RPMI7951 (cell line): ENCODE data around the gene TP53I13. TPM values are rescaled to one million over a fixed set of nuclear protein-coding genes. Genes with fewer than 3 reads are reported as not detected.
A peak's percentile ranks its signal among the peaks of the same experiment; 100 is the strongest.

Experiments
- DNase-seq: peaks from one replicate; pipeline ENCODE4 v3.0.0-alpha.2; 2012; ENCODE audit warnings: low read depth
- total RNA-seq: library from RNA; depleted of rRNA; stranded (reverse); fragments of >200 nt; shearing (Covaris generic); gene quantifications from 2 replicates; pipeline ENCODE4 v1.2.3, GENCODE V29; 2014

The TP53I13 gene
- total RNA-seq, 1 experiment from 2014 or later = 29.3 TPM

DNA sequence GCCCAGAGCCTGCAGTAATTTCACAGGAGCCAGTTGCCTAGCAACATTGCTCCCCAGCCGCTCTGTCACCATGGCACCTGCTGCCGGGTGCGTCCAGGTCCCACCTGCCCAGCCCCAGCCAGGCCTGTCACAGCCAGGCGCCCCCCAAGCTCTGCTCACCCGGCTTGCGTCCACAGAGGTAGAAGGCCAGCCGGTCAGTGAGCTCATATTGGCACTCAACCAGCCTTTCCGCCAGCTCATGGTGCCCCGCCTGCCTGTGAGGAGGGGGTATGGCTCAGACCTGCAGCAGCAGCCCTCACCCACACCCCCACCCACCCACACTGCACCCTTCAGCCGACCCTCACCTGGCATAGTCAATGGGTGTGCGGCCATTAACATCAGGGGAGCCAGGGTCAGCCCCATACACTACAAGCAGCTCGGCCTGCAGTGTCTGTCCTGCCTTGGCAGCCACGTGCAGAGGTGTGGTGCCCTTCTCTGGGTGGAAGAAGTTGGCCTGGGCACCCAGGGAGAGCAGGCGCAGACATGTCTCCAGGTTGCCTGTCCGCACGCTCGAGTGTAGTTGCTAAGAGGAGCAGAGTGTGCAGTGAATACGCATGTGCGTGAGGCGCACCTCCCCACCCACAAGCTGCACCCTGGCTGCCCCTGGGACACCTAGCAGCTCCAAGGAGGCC is 13.2 kb downstream of the TP53I13 start:
- no peak for DNase-seq

DNA sequence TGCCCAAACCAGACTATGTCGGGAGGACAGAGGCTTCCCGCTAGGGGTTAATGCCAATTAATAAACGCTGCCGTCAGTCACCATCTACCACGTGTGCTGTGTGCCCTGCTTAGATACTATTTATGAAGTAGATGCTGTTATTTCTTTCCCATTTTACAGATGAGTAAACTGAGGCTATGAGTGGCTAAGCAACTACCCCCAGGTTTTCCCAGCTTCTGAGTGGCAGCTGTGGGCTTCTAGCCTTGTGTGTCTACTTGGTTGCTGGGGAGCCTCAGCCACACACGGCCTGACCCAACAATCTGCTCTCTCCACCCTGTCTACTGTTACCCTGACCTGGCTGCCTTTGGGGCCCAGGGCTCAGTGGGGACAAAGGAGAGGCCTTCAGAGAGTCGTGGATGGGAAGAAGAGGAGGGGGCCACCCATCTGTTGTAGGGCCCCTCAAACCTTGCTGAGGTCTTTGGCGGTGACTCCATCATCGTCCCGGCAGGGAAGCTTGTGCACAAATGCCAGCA is 13.8 kb downstream of the TP53I13 start:
- DNase-seq = no peak

DNA sequence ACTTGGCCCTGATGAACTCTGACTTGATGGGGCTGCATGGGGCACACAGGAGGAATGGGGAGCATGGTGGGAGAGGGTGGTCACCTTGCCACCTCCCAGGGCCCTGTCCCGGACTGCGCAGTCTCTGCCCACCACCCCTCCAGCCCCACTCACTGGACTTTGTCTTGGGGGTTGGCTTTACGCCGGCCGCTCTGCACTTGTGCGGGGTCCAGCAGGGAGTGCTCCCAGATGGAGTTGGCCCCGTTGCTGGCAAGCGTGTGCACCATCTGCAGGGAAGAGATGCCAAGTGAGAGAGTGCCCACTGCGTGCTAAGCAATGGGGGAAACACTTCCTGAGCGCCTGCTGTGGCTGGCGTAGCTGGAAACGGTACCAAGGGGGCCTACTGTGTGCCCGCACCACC is 14.3 kb downstream of the TP53I13 start:
- DNase-seq = no peak

DNA sequence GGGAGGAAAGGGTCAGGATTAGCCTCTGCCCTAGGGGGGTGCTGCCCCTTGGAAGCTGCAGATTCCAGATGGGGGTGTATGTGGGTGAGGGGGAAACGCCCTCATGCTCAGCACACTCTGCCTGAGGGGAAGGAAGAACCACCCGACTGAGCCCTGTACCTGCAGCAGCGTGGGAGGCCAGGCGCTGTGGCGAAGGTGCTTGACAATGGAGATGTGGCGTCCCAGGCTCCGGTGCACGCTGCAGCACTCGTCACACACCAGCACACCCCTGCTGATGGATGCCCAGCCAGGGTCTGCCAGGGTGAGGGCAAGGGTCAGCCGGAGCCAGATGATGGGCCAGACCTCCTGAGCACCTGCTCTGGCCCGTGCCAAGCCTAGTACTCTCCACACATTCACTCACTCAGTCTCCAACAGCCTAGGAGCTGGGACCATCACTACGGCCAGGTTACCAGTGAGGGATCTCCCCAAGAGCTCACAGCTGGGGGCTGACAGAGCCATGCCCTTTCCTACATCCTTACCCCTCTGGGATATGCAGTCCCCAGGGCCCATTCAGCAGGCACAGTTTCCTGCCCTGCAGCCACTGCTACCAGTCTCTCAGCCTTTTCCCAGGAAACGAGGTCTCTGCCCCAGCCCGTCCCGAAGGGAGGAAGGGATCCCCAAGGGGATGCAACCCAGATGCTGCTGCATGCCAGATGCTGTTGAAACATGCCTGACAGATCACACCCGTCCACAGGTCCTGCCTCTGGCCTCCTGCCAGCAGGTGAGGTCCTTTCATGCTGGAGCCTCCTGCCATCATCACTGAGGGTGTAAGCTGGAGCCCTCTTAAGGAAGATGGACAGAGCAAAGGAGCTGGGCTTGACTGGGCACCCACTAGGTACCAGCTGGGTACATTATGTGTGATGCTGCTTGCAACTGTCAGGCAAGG is 15.1 kb downstream of the TP53I13 start:
- no peak for DNase-seq

DNA sequence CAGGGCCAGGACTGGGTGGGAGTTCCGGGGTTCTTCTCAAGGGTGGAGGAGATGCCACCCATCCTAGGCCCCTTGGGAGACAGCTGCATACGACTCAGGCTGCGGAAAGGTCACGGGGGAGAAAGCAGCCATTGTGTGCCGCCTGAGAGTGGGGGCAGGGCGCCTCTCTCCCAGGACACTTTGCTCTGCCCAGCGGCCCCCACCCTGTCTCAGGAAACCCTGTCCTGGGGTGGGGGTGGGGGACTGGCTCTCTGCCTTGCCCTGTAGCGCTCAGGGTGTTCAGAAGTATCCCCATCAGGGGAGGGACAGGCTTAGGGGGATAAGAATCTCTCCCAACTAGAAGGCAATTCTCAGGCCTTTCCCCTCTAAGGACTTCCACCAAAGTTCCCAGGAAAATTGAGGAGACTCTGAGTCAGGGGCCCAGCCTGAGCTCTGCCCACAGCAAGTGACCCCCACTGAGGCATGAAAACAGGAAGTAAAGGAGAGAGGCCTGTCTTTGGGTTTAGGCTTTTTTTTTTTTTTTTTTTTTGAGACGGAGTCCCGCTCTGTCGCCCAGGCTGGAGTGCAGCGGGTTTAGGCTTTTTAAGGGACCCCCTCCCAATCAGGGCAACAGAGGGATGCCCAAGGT is 16.1 kb downstream of the TP53I13 start:
- no peak for DNase-seq

DNA sequence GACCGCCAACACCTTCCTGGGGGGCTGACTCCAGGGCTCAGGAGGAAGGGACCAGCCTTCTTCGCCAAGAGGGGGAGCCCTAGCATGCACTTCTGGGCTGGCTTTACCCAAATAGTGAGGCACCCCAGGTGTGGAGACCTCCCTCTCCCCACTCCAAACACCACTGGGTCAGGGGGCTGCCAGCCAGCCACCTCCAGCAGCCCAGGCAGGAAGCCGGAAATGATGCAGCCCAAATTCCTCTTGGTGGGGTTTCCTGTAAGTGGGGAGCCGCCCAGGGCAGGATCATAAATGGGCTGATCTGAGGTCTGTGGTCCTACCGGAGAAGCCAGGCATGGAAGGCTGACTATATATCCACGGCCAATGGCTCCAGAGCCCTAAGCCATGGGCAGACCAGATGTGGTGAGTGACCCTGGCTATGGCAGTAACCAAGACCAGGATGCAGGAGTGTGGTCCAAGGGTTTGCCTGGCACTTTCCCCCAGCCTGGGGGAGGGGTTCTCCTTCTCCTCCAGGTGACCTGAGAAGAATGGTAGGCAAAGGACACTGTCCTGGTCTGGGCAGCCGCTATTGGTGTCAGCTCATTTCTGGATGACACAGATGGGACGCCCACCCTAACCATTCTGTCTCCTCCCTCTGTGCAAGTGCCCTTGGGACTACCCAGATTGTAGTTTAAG is 16.7 kb downstream of the TP53I13 start:
- no peak for DNase-seq

DNA sequence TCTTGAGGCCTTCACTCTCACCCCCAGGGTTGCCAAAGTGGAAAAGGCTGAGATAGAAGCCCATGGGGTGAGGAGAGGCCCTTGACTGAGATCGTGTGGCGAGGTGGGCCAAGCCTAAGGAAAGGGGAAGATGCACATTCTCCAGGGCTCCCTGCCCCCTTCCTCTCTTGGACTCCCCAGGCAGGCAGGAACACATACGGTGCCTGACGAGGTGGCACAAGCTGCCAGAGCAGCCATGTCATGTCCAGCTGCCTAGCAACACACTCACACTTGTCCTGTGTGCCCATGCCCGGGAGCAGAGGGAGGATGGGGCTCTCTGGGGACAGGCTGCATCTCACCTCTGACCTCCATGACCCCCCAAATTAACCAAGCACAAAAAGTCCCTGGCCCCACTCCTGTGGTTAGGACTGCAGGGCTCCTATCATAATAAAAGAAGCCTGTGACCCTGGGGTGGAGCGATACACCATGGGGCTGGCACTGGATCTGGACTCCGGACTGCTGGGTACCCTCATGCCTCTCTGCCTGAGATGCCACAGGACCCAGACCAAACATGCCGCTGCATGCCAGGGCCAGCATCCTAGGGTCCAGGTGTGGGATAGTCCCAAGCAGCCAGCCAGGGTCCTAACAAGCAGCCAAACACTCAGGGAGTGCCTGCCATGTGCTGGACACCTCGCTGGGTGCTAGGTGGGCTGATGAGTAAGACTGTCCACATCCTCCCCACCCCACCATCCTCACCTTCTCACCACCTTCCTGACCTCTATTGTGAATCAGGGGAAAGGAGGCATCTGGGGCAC is 18.4 kb downstream of the TP53I13 start:
- DNase-seq = no peak

DNA sequence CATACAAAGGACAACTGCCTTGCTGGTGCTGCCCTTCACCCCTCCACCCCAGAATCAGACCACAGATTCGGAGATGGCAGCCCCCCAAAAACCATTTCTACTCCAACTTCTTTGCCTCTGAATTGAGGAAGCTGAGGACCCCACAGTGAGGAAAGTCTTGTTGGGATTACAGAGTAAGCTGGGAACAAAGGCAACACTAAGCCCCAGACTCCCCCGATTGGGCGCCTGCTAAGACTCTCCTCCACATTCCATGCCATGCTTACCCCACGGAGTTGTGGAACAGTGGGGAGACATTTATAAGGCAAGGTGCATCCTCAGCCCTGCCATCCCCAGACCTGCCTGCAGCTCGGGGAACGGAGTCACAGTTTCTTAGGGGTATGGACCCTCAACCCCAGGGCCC is 19.1 kb downstream of the TP53I13 start:
- no peak for DNase-seq

DNA sequence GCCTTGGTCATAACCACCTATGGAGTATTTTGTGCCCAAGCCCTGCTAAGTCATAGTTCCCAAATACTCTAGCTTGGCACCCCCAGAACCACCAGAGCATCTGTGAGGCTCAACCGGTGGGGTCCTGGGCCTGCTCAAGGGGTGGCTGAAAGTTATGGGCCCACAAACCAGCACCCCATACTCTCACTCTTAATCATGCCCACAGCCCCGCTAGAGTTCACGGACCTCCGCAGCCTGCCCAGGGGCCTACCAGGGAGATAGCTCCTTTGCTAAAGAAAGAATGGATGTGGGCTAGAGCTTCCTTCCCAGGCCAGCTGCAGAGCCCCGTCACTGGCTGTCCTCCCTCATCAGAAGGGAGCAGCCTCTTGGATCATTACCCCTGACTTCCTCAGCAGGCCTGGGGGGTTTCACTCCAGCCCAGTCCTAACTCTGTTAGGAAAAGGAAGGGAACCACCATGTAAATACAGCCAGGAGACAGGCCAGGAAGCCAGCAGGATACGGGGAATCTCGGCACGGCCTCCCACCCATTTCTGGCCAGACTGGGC is 19.6 kb downstream of the TP53I13 start:
- no peak for DNase-seq

DNA sequence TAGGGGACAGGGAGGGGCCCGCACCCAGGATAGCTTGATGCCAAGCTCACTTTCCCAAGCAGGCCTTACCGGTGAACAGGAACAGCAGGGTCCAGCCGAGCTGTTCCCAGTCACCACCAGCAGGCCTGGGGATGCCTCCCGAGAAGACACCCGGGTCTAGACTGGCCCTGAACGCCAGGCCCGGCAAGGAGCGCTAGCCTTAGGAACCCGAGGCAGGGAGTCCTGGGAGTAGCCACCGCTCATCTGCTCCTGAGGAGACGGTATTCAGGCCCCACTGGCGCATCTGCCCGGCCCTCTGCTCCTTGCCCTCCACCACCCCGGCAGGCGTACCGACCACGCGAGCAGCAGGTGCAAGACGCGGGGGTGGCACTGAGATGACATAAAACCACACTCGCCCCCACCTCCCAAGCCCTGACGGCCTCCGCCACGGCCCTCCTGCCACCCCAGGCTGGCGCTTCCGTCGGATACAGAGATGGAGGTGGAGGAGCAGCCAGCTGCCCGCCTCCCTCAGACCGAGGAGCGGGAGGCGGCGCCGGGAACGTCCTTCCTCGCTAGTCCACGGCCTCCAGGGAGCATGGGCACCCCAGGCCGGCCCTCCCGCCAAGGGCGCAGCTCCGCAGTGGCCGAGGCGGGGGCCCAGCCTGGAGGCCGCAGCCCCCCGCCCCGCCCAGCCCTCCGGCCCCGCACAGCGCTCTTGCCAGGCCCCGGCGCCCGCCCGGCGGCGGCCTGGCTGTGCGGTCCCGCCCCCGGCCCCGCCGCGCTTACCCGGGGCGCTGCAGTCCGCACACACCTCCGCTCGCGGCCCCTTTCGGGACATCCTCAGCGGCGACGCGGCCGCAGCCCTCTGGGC is 20.3 kb downstream of the TP53I13 start:
- peak; percentile 35 for DNase-seq

DNA sequence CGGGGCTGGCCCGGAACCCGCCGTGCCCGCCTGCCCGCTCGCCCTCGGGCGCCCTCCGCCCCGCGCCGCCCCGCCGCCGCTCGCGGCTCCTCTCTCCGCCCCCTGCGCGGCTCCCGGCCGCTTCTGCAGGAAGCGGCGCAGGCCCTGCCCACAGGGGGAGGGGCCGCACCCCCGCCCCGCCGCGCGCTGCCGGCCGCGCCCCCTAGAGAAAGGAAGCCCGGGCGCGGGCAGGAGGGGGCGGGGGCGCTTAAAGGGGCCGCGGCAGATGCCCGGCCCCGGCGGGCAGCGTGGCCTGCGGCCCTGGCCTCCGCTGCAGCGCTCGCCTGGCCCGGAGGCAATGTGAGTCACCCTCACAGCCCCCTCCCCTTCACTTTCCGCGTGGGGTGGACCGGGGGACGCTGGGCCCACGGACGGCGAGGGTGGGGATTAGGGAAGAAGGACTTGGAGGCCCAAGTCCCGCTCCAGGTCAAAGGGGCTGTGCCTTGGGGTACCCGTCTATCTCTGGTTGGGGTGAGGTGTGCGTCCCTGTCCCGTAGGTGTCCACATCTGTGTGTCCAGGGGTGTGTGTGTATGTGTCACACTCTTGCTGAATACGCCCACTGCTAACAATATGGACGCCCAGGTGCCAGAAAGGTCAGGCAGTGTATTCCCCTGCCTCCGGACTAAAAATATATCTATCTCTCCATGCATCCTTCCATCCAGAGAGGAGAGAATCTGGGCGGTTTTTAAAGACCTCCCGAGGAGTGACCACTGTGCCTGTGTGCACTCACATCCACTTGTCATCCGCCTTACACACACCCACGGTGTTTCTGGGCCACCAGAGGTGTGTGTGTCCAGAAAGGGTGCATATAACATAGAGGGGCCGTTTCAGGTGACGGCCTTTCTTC is 21.3 kb downstream of the TP53I13 start, which contains the start of gene GIT1:
TSS of gene GIT1 (minus strand) at position 125 of the 887 bp plus-strand sequence. CDS start 270 bp downstream, outside the sequence.
- peak; percentile 81 for DNase-seq

DNA sequence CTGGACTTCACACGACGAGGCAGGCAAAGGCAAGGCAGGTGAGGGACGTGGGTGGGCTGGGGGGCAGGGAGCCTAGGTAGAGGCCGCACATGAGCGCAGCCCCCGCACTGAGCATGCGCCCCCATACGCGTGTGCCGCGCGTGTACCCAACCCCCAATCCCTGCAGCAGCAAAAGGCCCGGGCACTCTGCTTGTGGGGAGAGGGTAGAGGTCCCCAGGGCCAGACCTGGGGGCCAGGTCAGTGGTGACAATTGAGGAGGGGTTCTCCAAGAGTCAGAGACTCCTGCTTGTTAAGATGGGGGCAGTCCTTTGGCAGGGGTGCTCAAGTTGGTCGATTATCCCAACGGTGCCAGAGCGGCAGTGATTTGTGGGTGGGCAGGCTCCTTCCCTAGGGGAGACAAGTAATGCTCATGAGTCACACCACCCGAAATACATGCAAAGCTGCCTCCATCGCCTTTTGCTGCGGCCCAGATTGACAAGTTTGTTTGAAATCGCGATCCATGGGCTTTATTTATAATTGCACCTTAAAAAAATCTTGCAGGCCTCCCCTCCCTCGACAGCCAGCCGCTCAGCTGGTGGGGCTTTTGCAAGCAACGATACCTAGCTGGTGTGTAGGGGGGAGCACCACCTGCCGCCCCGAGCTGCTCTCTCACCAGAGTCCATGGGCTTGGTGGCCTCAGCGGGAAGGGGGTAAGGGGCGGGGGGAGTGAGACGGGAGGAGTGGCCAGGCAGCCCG is 22.1 kb downstream of the TP53I13 start:
- DNase-seq = peak; percentile 66

DNA sequence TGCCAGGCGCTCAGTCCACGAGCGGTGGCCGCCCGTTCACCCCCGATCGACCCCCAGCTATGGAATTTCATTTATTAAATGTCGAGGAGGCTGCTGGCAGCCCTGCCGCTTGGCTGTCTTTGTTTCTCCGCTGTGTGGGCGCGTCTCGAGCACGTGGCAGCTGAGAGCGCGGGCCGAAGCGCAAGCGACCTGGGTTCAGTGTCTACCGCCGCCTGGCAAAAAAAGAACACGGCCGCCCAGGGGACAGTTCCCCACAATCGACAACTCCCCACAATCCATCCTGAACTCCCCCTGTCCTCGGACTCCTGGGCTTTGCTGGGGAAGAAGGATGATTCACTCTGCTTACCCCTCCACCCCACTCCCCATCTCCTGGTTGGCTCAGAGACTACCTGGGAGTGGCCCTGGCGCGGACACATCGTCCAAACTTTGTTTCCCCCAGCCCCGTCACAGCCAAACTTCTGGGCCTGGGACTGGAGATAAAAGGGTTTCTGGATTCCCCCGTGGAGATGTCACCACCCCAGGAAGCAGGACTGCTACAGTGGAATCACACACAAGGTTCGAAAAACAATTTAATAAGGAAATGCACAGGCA is 22.7 kb downstream of the TP53I13 start:
- DNase-seq = peak; percentile 41

DNA sequence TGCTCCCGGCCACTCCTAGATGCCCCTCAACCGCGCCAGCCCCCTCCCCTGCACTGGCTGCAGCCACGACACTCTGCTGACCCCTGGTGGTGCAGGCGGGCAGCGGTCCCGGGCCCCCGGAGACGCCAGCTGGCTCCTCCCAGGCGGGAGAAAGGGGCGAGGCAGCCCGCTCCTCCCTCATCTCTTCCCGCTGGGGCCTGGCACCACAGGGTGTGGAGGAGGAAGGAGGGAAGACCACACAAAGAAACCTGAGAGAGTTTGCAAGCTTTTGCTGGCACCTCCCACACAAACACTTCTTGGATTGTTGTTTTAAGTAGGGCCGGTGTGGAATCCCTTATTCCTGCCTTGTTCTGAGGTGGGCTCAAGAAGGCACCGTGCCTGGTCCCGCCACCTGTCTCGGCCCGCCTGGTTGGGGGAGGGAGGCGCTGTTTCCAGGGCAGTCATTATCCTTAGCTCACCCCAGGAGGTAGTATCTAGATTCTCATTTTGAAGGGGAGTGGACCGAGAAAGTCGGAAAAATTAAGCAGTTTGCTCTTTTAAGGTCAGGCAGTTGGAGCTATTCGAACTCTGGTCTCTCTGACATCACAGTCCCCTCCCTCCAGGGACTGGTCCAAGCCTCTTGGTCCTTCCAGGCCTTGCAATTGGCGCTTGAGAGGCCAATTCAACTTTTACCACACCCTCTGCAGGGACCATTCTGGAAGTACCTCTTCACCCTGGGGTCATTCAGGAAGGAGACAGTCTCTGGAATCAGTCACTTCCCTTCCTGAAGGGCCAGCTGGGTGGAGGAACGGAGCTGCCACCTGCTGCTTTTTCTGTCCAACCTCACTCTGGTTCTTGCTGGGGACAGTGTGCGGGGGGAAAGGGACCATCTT is 23.5 kb downstream of the TP53I13 start:
- peak; percentile 72 for DNase-seq

DNA sequence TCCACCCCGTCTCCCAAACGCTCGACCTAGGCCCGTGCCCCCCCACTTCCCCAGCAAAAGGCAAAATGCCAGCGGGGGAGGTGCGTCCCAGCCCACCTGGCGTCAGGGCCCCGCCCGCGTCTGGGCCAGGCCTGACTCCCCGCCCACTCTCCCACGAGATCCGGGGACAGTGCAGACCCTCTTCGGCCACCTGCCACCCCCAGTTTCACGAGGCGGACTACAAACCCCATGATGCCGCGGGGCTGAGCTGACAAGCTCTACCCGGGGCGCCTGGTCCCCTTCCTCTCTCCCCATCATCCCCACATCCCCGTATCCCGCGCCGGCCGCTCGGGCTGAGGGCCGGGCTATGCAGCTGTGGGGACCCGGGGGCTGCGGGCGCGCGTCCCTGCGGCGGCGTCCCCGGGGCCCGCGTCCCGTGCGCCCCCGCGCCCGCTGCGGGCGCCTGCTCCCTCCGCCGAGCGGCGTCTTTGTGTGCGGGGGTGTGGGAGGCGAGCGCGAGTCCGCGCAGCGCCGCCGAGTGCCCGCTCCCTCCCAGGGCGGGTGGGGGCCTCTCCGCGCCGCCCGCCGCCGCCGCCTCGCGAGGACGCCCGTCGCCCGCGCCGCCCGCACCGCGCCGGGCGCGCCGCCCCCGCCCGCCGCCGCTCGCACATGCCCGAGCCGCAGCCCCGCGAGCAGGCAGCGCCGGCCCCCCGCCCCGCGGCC is 24.5 kb downstream of the TP53I13 start, which contains the start of gene ANKRD13B:
TSS of gene ANKRD13B (plus strand) at position 283 of the 702 bp plus-strand sequence. CDS start 490 bp downstream, outside the sequence.
- no peak for DNase-seq
